ENCODE measurements around the gene SUPT5H.

The SUPT5H gene

GRCh38 chr19:39445196-39446111, at the start of gene SUPT5H:
Gene SUPT5H, plus strand, starts transcription at chr19:39445582. Its CDS starts 309 bp downstream, at chr19:39445891.
- peak; percentile 99 for DNase-seq

GRCh38 chr19:39397360-39398296, 47.8 kb upstream of the SUPT5H start:
- peak; percentile 94 for DNase-seq

GRCh38 chr19:39398297-39398864, 47.0 kb upstream of the SUPT5H start:
- DNase-seq, result peak; percentile 83

- no peak for DNase-seq
Measured at GRCh38 chr19:39399668-39400050, 45.7 kb upstream of the SUPT5H start.

- no peak for DNase-seq
Measured at GRCh38 chr19:39400061-39400460, 45.3 kb upstream of the SUPT5H start.

- DNase-seq, result no peak
Measured at GRCh38 chr19:39401070-39401548, 44.3 kb upstream of the SUPT5H start.

- DNase-seq, result peak; percentile 91
Measured at GRCh38 chr19:39401549-39402345, 43.6 kb upstream of the SUPT5H start.

GRCh38 chr19:39402346-39403300, 42.8 kb upstream of the SUPT5H start:
- peak; percentile 91 for DNase-seq

GRCh38 chr19:39403331-39404312, 41.8 kb upstream of the SUPT5H start:
- peak; percentile 95 for DNase-seq

GRCh38 chr19:39405261-39405957, 40.0 kb upstream of the SUPT5H start:
- DNase-seq, result no peak

GRCh38 chr19:39405958-39406655, 39.3 kb upstream of the SUPT5H start:
- DNase-seq, result peak; percentile 89

GRCh38 chr19:39406656-39407409, 38.5 kb upstream of the SUPT5H start, which contains the start of gene ZFP36:
Gene ZFP36, plus strand, starts transcription at chr19:39406847. Its CDS starts 58 bp downstream, at chr19:39406905.
- DNase-seq, result peak; percentile 93

GRCh38 chr19:39407410-39407659, 38.0 kb upstream of the SUPT5H start:
- no peak for DNase-seq

- DNase-seq, result peak; percentile 83
Measured at GRCh38 chr19:39407660-39408391, 37.6 kb upstream of the SUPT5H start.

GRCh38 chr19:39408392-39409207, 36.8 kb upstream of the SUPT5H start:
- DNase-seq, result peak; percentile 26
